ENCODE data around the gene PAQR8.

PAQR8 gene

GRCh38 chr6:52336919-52337561 lies 24.9 kb upstream of the PAQR8 start:
- DNase-seq (ENCODE audit: extremely low read depth, low read depth) = no peak

GRCh38 chr6:52337633-52338290 lies 24.2 kb upstream of the PAQR8 start:
- TF ChIP-seq CTCF (IDR thresholded peaks at IDR 0.05; ENCODE audit: low read depth, low read length) = no peak
- no peak for DNase-seq (ENCODE audit: extremely low read depth, low read depth)

More at GRCh38 chr6:52336919-52337561, 24.9 kb upstream of the PAQR8 start:
- TF ChIP-seq CTCF (IDR thresholded peaks at IDR 0.05; ENCODE audit: low read depth, low read length) = no peak

- no peak for TF ChIP-seq CTCF (IDR thresholded peaks at IDR 0.05; ENCODE audit: low read depth, low read length)
- DNase-seq (ENCODE audit: extremely low read depth, low read depth) = no peak
These were observed 21.4 kb upstream of the PAQR8 start for GRCh38 chr6:52340603-52340880.

- TF ChIP-seq CTCF (IDR thresholded peaks at IDR 0.05; ENCODE audit: low read depth, low read length) = no peak
- DNase-seq (ENCODE audit: extremely low read depth, low read depth) = no peak
These were observed 20.2 kb upstream of the PAQR8 start for GRCh38 chr6:52341561-52342260.

- no peak for DNase-seq (ENCODE audit: extremely low read depth, low read depth)
- TF ChIP-seq CTCF (IDR thresholded peaks at IDR 0.05; ENCODE audit: low read depth, low read length) = no peak
These were observed 16.6 kb upstream of the PAQR8 start for GRCh38 chr6:52345311-52345710.

GRCh38 chr6:52346503-52346902 lies 15.4 kb upstream of the PAQR8 start:
- TF ChIP-seq CTCF (IDR thresholded peaks at IDR 0.05; ENCODE audit: low read depth, low read length) = no peak
- DNase-seq (ENCODE audit: extremely low read depth, low read depth) = no peak

- DNase-seq (ENCODE audit: extremely low read depth, low read depth) = no peak
- TF ChIP-seq CTCF (IDR thresholded peaks at IDR 0.05; ENCODE audit: low read depth, low read length) = no peak
These were observed 14.1 kb upstream of the PAQR8 start for GRCh38 chr6:52347818-52348217.
